GM21447 (cell line): ENCODE data around the gene DET1.
"Not testable (repeated sequence)": the region's sequence is repeated elsewhere in the genome, so short reads cannot be mapped to it uniquely, and the experiment has no call there.

Experiments
- ATAC-seq: cut with Tn5 transposase; IDR thresholded peaks from one replicate; pipeline ENCODE4 v1.9.1; 2021; ENCODE audit not compliant: unreplicated experiment

The DET1 gene

GRCh38 chr15:88541111-88541510 is 5.4 kb downstream of the DET1 start:
- ATAC-seq = not testable (repeated sequence)

DNA sequence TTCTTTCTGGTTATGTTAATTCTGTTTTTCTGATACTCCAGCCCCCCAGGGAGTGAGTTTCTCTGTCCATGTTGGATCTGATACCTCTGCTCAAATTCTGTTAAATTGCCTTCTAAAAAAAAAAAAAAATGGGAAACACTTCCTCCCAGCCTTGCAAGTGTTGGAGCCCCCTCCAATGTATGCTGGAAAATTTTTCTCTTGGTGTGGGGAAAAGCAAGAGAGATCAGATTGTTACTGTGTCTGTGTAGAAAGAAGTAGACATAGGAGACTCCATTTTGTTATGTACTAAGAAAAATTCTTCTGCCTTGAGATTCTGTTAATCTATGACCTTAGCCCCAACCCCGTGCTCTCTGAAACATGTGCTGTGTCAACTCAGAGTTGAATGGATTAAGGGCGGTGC is 6.1 kb downstream of the DET1 start:
- not testable (repeated sequence) for ATAC-seq

- no peak for ATAC-seq
Observed at GRCh38 chr15:88539441-88539840, 7.0 kb downstream of the DET1 start.

DNA sequence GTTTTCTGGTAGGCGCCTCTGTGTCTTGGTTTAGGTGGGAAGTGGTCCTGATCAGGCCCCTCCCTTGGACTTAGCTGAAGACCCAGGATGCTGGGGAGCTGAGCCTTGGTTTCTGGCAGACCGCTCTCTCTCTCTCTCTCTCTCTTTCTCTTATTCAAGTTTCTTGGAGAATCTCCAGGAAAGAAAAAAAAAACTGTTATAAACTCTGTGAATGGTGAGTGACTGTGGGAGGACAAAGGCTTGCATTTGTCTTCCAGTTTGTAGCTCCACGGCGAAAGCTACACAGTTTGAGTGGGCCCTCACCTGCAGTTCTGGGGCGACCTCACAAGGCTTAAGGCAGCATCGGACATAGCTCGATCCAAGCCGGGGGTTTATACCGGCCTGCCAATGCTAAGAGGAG is 7.5 kb downstream of the DET1 start:
- no peak for ATAC-seq

- ATAC-seq = no peak
Observed at GRCh38 chr15:88537591-88538317, 8.7 kb downstream of the DET1 start.

GRCh38 chr15:88535607-88536313 is 10.7 kb downstream of the DET1 start:
- no peak for ATAC-seq

DNA sequence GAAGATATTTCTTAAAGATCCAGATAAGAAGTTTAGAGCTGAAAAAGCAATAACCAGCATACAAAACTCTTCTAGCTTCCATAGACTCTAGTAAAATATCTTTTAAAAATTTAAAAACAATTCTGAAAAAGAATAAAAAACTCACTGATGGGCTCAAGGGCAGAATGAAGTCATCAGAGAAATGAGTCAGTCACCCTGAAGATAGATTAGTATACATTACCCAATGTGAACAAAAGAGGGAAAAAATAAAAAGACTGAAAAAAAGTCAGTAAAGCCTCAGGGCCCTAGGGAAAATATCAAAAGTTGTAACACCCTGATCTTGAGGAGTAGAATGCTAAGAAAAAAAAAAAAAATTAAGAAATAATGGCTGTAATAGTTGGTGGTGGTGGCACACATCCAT is 11.4 kb downstream of the DET1 start:
- no peak for ATAC-seq

DNA sequence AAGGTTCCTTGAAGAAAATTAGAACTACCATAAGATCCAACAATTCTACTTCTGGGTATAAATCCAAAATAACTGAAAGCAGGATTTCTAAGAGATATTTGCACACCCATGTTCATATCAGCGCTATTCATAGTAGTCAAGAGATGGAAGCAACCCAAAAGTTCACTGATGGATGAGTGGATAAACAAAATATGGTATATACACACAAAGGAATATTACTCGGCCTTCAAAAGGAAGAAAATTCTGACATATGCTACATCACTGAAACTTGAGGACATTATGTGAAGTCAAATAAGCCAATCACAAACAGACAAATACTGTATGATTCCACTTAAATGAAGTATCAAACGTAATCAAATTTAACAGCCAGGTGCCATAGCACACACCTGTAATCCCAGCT is 13.1 kb downstream of the DET1 start:
- ATAC-seq = no peak

DNA sequence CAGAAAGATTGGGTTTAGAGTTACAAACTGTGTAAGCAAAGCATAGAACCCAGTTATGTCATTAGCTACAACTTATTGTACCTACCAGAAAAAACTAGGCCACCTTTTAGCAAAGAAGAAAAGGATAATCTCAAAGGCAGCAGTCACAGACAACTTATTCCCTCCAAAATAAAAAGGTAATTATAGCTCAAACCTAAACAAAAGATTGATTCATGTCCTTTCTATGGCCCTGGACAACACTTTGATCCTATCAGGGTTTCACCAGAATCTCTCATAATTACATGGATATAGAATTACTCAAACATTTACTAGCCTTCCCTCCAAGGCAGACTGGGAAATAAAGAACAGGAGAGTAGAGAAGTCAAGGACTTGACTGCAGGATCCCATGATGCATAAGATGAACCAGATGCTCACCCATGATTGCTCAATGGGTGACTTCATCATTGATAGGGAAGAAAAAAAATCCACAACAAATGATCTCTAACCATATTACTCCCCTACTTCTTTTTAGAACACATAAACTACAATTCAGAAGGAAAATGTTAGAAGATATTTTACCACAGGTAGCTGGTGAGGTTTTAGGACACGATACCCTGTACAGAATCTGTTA is 17.4 kb downstream of the DET1 start:
- no peak for ATAC-seq

DNA sequence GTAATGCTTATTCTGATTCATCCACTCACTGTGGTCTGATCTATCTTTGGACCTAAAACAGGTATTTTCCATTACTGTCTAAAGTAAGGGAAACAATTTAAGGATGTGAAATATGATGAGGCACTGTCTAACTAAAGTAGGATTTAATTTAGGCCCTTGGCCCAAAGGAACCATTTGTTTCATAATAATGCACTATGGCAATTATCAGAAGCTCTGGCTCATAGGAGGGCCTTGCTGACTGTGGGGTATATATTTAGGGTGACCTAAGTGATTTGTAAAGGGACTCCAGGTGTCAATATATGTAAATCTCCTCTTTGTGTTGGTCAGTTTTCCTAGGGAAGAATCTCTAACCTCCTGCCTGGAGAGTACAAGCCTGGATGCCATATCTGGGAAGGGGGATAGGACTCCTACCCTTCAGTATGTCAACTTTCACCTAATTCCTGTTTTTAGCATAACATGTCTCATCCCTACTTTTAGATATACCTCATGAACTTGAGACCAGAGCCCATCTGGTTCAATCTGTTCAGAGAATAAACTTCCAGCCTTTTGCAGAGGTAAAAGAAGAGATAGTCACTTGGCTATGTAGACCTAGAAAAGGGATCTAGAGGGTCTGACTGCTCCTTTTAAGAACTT is 20.1 kb downstream of the DET1 start:
- no peak for ATAC-seq

DNA sequence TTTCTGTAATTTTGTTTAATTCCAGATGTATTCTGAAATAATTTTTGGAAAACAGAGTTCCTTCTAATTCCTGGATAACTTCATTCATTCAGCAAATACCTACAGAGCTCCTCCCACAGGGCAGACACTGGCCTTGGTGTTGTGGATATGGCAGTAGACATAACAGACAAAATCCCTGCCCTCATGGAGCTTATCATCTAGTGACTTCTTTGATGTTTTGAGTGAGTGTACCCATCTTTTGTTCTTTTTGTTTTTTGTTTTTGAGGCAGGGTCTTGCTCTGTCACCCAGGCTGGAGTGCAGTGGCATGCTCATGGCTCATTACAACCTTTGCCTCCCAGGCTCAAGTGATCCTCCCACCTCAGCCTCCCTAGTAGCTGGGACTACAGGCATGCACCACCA is 21.1 kb downstream of the DET1 start:
- ATAC-seq = no peak

GRCh38 chr15:88524094-88524493 is 22.4 kb downstream of the DET1 start:
- ATAC-seq = not testable (repeated sequence)

DNA sequence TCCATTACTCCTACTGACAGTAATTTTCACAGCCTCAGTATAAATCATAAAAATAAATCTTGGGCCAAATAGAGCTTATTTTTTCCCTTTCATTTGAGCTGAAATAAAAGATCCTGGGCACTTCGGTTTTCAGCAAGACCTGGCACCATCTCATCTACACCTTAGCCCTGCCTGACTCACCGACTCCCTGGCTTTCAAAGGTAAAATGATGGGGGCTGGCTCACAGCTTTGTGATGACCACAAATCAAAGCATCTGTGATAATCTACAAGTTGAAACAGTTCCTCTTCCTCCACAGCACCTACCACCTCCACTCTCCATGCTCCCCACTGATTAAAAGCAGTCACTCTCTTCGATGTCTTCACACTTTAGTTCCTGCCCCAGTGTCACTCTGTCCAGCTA is 27.6 kb downstream of the DET1 start:
- ATAC-seq = no peak

DNA sequence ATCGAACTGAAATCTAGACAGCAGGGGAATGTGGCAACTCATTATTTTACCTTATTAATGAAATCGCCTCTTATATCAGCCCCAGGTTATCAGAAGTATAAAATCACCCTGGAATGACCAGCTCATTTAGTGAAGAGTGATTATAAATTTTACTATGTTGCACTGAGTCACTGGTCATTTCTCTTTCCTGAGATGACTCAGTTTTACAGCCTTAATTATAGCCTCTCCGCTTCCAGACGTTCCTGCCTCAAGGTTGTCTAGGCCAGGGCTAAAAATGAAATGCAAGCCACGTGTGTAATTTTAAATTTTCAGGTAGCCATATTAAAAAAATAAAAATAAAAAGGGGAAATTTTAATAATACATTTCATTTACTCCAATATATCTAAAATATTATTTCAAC is 33.3 kb downstream of the DET1 start:
- no peak for ATAC-seq

DNA sequence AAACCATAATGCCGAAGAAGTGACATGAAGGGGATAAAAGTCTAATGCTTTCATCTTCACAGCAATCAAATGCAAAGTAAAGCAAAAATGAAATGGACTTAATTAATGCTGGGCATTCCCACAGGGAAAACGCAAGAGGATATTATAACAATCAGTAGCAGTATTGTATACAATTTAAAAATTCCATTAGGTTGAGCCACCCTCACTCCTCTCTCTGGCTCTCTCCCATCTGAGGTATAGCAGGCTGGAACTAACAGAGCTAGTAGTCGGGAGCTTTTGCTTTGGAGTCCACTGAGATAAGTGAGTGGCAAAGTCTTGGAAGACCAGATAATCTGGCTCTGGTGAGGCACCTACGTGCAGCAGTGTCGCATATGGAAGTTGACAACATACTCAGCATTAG is 33.9 kb downstream of the DET1 start:
- no peak for ATAC-seq

- ATAC-seq = no peak
Observed at GRCh38 chr15:88512078-88512477, 34.4 kb downstream of the DET1 start.

GRCh38 chr15:88511161-88511560 is 35.3 kb downstream of the DET1 start:
- ATAC-seq = no peak

- no peak for ATAC-seq
Observed at GRCh38 chr15:88509964-88510363, 36.5 kb downstream of the DET1 start.

DNA sequence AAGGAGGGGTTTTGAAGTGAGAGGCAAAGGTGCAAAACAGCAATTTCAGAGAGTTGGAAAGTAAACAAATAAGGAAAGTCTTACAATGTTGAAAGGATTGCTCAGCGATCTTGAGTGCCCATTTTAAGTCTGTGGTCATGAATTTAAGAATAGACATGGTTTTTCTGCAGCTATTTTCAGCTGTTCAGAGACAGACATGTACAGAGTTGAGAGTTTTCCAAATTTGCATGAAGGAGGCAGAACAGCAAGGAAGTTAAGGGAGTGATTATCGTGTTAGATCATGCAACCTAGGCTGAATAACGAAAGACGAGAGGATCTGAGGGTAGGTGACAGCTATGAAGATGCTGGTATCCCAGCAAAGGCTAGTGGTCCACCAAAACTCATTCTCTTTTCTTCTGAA is 37.2 kb downstream of the DET1 start:
- ATAC-seq = no peak

- ATAC-seq = no peak
Observed at GRCh38 chr15:88506628-88507027, 39.9 kb downstream of the DET1 start.

DNA sequence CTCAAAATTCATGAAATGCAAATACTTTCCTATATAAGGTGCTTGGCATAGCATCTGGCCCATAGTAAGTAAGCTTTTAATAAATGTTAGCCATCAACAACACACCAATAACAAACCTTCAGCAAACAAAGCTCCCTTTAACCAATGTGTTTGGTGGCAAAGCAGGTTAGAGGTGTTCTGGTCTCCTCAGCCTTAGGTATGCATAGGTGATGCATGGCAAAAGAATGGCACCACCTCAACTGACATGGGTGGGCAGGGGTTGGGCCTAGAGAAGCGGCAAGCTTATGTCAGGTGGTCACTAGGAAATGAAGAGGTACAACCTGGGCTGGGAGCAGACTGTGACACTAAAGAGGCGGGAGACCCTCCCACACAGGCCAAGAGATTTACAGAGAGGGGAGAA is 40.8 kb downstream of the DET1 start:
- ATAC-seq = no peak

DNA sequence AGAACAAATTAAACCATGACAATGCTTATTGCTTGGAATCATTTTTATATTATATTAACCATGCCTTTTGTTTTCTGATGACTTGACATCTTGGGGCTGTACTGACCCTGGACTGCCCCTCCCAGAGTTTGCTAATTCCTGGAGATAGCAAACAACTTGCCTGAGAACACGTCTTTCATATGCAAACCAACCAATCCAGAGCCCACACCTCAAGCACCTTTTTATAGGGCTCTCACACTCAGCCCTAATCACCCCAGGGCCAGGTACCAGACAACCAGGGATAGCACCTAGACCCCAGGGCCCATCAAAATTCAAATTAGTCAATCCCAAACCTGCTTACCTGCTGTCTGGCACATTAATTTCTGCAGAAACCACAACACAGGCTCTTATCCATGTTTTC is 42.0 kb downstream of the DET1 start:
- no peak for ATAC-seq
